ENCODE data around the gene CPNE9.

The CPNE9 gene

DNA sequence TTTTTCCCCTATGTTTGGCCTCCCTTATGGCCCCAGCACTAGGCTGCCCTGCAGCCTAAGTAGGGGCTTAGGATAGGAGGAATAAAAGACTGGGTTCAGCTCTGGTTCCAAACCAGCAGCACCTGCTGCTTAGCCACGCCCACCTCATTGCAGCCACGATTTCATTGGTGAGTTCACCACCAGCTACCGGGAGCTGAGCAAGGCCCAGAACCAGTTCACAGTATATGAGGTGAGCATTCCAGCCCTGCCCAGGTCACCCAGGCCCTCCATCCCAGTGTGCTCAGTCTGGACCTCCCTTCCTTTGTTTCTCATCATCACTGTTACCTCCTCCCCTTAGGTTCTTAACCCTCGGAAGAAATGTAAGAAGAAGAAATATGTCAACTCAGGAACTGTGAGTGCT, 11.5 kb downstream of the CPNE9 start:
- H3K27ac ChIP-seq (ENCODE audit: low read length), result no peak overlapping the region
- no peak overlapping the region for H3K4me2 ChIP-seq (ENCODE audit: low read length)

DNA sequence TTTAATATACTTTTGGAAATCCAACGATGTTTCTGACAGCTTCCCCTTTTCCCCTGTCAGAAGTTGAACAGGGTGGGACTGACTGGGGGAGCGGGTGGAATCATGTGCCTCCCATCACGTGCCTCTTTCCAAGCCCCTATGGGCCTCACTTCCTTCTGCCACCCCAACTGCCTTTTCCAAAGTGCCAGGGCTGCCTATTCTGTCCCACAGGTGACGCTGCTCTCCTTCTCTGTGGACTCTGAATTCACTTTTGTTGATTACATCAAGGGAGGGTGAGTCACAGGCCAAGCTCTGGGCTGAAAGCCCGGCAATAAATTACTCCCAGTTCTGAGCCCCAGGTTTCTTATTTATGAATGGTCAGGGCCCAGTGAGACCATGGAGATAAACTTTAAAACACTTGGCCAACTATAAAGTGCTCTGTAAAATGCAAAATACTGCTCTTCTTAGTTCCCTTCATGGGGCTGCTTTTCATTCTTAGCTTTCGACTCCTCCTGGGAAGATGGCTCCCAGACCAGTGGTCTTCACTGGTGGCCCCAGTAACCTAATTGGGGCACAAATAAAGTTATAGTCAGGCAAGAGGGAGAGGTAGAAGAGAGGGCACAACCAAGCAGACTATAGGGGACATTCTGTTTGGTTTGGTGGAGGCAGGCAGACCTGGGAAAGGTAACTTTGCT, 12.3 kb downstream of the CPNE9 start:
- H3K27ac ChIP-seq (ENCODE audit: low read length), result no peak overlapping the region
- peak overlapping the region; percentile 31; the same call in 1 of the 2 replicates for H2AFZ ChIP-seq (ENCODE audit: low read depth, low read length)
- no peaks in the 10 kb centered on the region for H4K20me1 ChIP-seq (ENCODE audit: insufficient read depth, low read length)
- no peaks in the 10 kb centered on the region for H3K36me3 ChIP-seq (replicated peaks; ENCODE audit: low read depth, low read length)
- 0 out of 2 replicates have a peak, but pooled peaks cover 3% of the 10 kb centered on the region for H3K27me3 ChIP-seq (ENCODE audit: low read depth, low read length)
- 0 out of 2 replicates have a peak, but pooled peaks cover 2% of the 10 kb centered on the region for H3K4me1 ChIP-seq (ENCODE audit: low read length)
- H3K9ac ChIP-seq (ENCODE audit: low read length), result no peak overlapping the region
- H3K4me2 ChIP-seq (ENCODE audit: low read length), result no peak overlapping the region
- no peaks in the 10 kb centered on the region for H3K9me3 ChIP-seq (ENCODE audit: insufficient read depth, low read length)
- TF ChIP-seq, protein P1, sequence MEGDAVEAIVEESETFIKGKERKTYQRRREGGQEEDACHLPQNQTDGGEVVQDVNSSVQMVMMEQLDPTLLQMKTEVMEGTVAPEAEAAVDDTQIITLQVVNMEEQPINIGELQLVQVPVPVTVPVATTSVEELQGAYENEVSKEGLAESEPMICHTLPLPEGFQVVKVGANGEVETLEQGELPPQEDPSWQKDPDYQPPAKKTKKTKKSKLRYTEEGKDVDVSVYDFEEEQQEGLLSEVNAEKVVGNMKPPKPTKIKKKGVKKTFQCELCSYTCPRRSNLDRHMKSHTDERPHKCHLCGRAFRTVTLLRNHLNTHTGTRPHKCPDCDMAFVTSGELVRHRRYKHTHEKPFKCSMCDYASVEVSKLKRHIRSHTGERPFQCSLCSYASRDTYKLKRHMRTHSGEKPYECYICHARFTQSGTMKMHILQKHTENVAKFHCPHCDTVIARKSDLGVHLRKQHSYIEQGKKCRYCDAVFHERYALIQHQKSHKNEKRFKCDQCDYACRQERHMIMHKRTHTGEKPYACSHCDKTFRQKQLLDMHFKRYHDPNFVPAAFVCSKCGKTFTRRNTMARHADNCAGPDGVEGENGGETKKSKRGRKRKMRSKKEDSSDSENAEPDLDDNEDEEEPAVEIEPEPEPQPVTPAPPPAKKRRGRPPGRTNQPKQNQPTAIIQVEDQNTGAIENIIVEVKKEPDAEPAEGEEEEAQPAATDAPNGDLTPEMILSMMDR (IDR thresholded peaks at IDR 0.05; ENCODE audit: low read depth, low read length), result peak; percentile 36; the same call in 1 of the 2 replicates
- no peak for TF ChIP-seq EZH2phosphoT487 (IDR thresholded peaks at IDR 0.05; ENCODE audit: low read depth)
- H3K4me3 ChIP-seq (ENCODE audit: low read length), result no peak overlapping the region
- no peaks in the 10 kb centered on the region for H3K79me2 ChIP-seq (ENCODE audit: low read length)

More for the DNA sequence above, 11.5 kb downstream of the CPNE9 start:
- no peak overlapping the region for H2AFZ ChIP-seq (ENCODE audit: low read depth, low read length)
- H3K4me3 ChIP-seq (ENCODE audit: low read length), result no peak overlapping the region
- no peaks in the 10 kb centered on the region for H3K9me3 ChIP-seq (ENCODE audit: insufficient read depth, low read length)
- no peak overlapping the region for H3K9ac ChIP-seq (ENCODE audit: low read length)
- no peaks in the 10 kb centered on the region for H3K27me3 ChIP-seq (ENCODE audit: low read depth, low read length)
- no peak for TF ChIP-seq EZH2phosphoT487 (IDR thresholded peaks at IDR 0.05; ENCODE audit: low read depth)
- TF ChIP-seq, protein P1 (IDR thresholded peaks at IDR 0.05; ENCODE audit: low read depth, low read length), result no peak
- no peaks in the 10 kb centered on the region for H3K4me1 ChIP-seq (ENCODE audit: low read length)
- no peaks in the 10 kb centered on the region for H4K20me1 ChIP-seq (ENCODE audit: insufficient read depth, low read length)
- no peaks in the 10 kb centered on the region for H3K79me2 ChIP-seq (ENCODE audit: low read length)
- no peaks in the 10 kb centered on the region for H3K36me3 ChIP-seq (replicated peaks; ENCODE audit: low read depth, low read length)

DNA sequence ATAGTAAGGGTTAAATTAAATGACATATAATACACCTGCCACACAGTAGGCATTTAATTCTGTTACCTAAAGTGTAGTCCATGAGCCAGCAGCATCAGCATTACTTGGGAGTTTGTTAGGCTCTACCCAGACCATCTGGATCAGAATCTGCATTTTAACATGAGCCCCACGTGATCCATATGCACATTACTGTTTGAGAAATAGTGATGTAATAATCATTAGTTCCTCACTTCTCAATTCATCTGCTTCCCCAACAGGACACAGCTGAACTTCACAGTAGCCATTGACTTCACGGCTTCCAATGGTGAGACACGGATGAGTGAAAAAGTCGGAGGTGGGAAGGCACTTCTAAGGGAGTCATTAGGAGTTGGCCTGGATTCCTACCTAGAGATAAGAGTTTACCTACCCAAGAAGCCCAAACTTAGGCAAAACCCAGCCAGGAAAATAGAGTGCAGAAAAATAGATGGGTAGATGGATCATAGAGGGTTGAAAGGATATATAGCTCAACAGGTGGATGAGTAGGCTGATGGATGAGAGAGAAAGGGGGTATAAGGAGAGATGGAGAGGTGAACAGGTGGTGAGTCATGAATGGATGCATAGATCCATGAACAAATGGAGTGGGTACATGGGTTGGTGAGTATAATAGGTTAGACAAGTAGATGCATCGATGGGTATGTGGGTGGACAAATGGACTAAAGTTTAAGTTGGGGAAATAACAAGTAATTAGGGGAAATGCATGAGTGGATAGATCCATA, 13.3 kb downstream of the CPNE9 start:
- no peak for TF ChIP-seq EZH2phosphoT487 (IDR thresholded peaks at IDR 0.05; ENCODE audit: low read depth)
- TF ChIP-seq, protein P1 (IDR thresholded peaks at IDR 0.05; ENCODE audit: low read depth, low read length), result no peak
- Histone ChIP-seq H4K20me1 (ENCODE audit: insufficient read depth, low read length) (no peaks in the 10 kb centered on the region), H3K4me3 (ENCODE audit: low read length) (no peak overlapping the region), H2AFZ (ENCODE audit: low read depth, low read length) (no peak overlapping the region), H3K9ac (ENCODE audit: low read length) (no peak overlapping the region), H3K79me2 (ENCODE audit: low read length) (no peaks in the 10 kb centered on the region), H3K9me3 (ENCODE audit: insufficient read depth, low read length) (no peaks in the 10 kb centered on the region), H3K27me3 (ENCODE audit: low read depth, low read length) (0 out of 2 replicates have a peak, but pooled peaks cover 10% of the 10 kb centered on the region), H3K4me2 (ENCODE audit: low read length) (no peak overlapping the region), H3K4me1 (ENCODE audit: low read length) (peaks cover 6% of the 10 kb centered on the region; the same call in 1 of the 2 replicates), H3K27ac (ENCODE audit: low read length) (no peak overlapping the region), H3K36me3 (replicated peaks; ENCODE audit: low read depth, low read length) (no peaks in the 10 kb centered on the region)

DNA sequence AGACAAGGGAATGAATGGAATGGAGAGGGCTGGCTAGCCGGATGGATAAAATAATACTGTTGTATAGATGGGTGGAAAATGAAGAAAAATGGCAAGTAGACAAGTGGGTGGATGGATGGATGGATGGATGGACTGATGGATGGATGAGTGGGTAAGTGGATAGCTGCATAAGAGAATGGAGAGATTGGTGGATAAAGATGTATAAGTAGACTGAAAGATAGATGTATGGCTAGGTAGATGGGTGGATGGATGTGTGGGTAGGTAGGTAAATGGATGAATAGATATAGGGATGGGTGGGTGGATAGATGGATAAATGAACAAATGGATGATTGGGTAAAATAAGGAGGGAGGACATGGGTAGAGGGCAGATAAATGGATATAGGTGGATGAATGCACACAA, 13.9 kb downstream of the CPNE9 start:
- H3K27me3 ChIP-seq (ENCODE audit: low read depth, low read length), result 0 out of 2 replicates have a peak, but pooled peaks cover 10% of the 10 kb centered on the region
- no peaks in the 10 kb centered on the region for H3K79me2 ChIP-seq (ENCODE audit: low read length)
- H3K9me3 ChIP-seq (ENCODE audit: insufficient read depth, low read length), result no peaks in the 10 kb centered on the region
- no peak overlapping the region for H3K4me3 ChIP-seq (ENCODE audit: low read length)
- no peaks in the 10 kb centered on the region for H3K36me3 ChIP-seq (replicated peaks; ENCODE audit: low read depth, low read length)
- no peak overlapping the region for H3K4me2 ChIP-seq (ENCODE audit: low read length)
- no peak overlapping the region for H2AFZ ChIP-seq (ENCODE audit: low read depth, low read length)
- no peaks in the 10 kb centered on the region for H4K20me1 ChIP-seq (ENCODE audit: insufficient read depth, low read length)
- H3K27ac ChIP-seq (ENCODE audit: low read length), result no peak overlapping the region
- peaks cover 6% of the 10 kb centered on the region; the same call in 1 of the 2 replicates for H3K4me1 ChIP-seq (ENCODE audit: low read length)
- H3K9ac ChIP-seq (ENCODE audit: low read length), result no peak overlapping the region
- TF ChIP-seq EZH2phosphoT487 (IDR thresholded peaks at IDR 0.05; ENCODE audit: low read depth), result no peak
- TF ChIP-seq, protein P1 (IDR thresholded peaks at IDR 0.05; ENCODE audit: low read depth, low read length), result no peak

All from OCI-LY3 (cell line).